HEK293T (cell line): Measurements from ENCODE around the gene PCSK2.

ENCODE experiments used
- CTCF ChIA-PET: fragments of 350-600 bp; formaldehyde crosslinking; extraction: SDS; loops from one replicate; lab custom pipeline; 2021; ENCODE audit warnings: antibody characterized with exemption, inconsistent platforms; lab: Yijun Ruan, JAX
- POLR2A ChIA-PET: fragments of 350-600 bp; formaldehyde crosslinking; extraction: SDS; loops from one replicate; lab custom pipeline; 2020; ENCODE audit warnings: antibody characterized with exemption, inconsistent platforms; lab: Yijun Ruan, JAX
- DNase-seq: peaks from one replicate; pipeline ENCODE4 v3.0.0; 2012; ENCODE audit warnings: mixed read lengths; ENCODE audit errors: extremely low spot score
- ARNT ChIP-seq: fragments of 450-650 bp; IDR thresholded peaks from 2 replicates; pipeline ENCODE4 v1.6.1; 2017; ENCODE audit warnings: mild to moderate bottlenecking
- BHLHE40 ChIP-seq: fragments of 450-650 bp; IDR thresholded peaks from 2 replicates; pipeline ENCODE4 v1.6.1; 2016; ENCODE audit warnings: mild to moderate bottlenecking, moderate library complexity, borderline replicate concordance
- CTBP1 ChIP-seq: fragments of 450-650 bp; IDR thresholded peaks from 2 replicates; pipeline ENCODE4 v1.6.1; 2016; ENCODE audit warnings: borderline replicate concordance
- ELF4 ChIP-seq: fragments of 450-650 bp; IDR thresholded peaks from 2 replicates; pipeline ENCODE4 v1.6.1; 2017; ENCODE audit warnings: antibody characterized with exemption
- FOXA1 ChIP-seq: fragments of 450-650 bp; IDR thresholded peaks from 2 replicates; pipeline ENCODE4 v1.6.1; 2016; ENCODE audit warnings: mild to moderate bottlenecking
- FOXK2 ChIP-seq: fragments of 450-650 bp; IDR thresholded peaks from 2 replicates; pipeline ENCODE4 v1.6.1; 2016; ENCODE audit warnings: mild to moderate bottlenecking
- FOXM1 ChIP-seq: fragments of 450-650 bp; IDR thresholded peaks from 2 replicates; pipeline ENCODE4 v1.6.1; 2017; ENCODE audit warnings: mild to moderate bottlenecking, borderline replicate concordance
- HDGF ChIP-seq: fragments of 450-650 bp; IDR thresholded peaks from 2 replicates; pipeline ENCODE4 v1.6.1; 2017; ENCODE audit warnings: antibody characterized with exemption, borderline replicate concordance
- L3MBTL2 ChIP-seq: fragments of 450-650 bp; conservative IDR thresholded peaks from 2 replicates; pipeline ENCODE4 v1.6.1; 2016; ENCODE audit warnings: mild to moderate bottlenecking
- LEF1 ChIP-seq: fragments of 450-650 bp; IDR thresholded peaks from 2 replicates; pipeline ENCODE4 v1.6.1; 2017; ENCODE audit warnings: mild to moderate bottlenecking, borderline replicate concordance
- NFRKB ChIP-seq: fragments of 450-650 bp; IDR thresholded peaks from 2 replicates; pipeline ENCODE4 v1.6.1; 2016; ENCODE audit warnings: mild to moderate bottlenecking, moderate library complexity
- SP1 ChIP-seq: fragments of 450-650 bp; IDR thresholded peaks from 2 replicates; pipeline ENCODE4 v1.6.1; 2017
- SUZ12 ChIP-seq: fragments of 450-650 bp; IDR thresholded peaks from 2 replicates; pipeline ENCODE4 v1.6.1; 2016; ENCODE audit warnings: mild to moderate bottlenecking
- TARDBP ChIP-seq: fragments of 450-650 bp; IDR thresholded peaks from 2 replicates; pipeline ENCODE4 v1.6.1; 2016
- ZNF384 ChIP-seq: fragments of 450-650 bp; IDR thresholded peaks from 2 replicates; pipeline ENCODE4 v1.6.1; 2016
- TF ChIP-seq, protein P1 (sequence below): fragments of 450-650 bp; IDR thresholded peaks from 2 replicates; pipeline ENCODE4 v1.6.1; 2016

Gene PCSK2

DNA sequence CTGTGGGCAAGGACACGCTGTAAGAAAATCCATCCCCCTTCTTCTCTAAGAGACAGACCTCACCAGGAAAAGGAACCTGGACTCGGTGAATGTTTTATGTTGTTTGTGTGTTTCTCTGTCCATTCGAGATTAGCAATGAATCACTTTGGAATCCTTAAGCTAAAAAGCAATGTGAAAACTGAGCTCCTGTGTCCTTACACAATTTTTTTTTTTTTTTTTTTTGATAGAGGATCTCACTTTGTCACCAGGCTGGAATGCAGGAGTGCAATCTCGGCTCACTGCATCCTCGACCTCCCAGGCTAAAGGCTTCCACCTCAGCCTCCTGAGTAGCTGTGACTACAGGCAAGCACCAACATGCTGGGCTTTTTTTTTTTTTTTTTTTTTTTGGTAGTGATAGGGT, 272.2 kb downstream of the PCSK2 start:
- no peak for TF ChIP-seq SP1
- DNase-seq = no peak
- ChIA-PET CTCF (no interaction called here), POLR2A (no interaction called here)

DNA sequence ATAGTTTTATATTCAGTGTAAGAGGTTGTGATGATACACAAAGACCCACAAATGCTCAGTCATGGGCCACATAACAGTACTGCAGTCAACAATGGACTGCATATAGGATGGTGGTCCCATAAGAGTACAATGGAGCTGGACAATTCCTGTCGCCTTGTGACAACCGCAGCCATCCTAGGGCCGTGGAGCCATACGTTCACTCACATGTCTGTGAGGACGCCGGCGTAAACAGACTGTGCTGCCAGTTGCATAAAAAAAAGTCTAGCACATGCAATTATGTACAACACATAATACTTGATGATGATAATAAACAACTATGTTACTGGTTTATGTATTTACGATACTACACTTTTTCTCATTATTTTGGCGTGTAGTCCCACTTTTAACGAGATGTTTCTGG, 273.4 kb downstream of the PCSK2 start:
- TF ChIP-seq NFRKB = no peak
- CTCF ChIA-PET = no interaction called here
- POLR2A ChIA-PET = no interaction called here
- no peak for DNase-seq

DNA sequence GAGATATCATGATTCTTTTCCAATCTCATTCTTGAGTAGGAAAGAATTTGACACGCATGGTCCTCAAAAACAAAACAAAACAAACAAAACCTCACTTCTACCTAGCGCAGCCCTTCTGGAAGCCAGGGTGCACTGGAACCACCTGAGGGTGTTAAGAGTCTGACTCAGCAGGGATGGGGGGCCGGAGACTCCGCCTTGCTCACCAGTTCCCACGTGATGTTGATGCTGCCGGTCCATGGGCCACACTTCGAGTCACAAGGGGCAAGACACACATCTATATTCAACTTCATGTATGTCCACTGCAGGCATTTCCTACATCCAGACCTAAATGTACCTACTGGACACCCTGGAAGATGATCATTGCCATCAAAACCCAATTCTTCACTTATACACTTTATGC, 274.0 kb downstream of the PCSK2 start:
- TF ChIP-seq SP1 = no peak
- TF ChIP-seq NFRKB = no peak
- no peak for TF ChIP-seq CTBP1
- no peak for TF ChIP-seq FOXA1
- no peak for TF ChIP-seq TARDBP
- no peak for TF ChIP-seq ZNF384
- no peak for TF ChIP-seq SUZ12
- no peak for TF ChIP-seq L3MBTL2
- no peak for TF ChIP-seq BHLHE40
- TF ChIP-seq FOXM1 = no peak
- no peak for TF ChIP-seq ARNT
- no peak for TF ChIP-seq LEF1
- TF ChIP-seq, protein P1, sequence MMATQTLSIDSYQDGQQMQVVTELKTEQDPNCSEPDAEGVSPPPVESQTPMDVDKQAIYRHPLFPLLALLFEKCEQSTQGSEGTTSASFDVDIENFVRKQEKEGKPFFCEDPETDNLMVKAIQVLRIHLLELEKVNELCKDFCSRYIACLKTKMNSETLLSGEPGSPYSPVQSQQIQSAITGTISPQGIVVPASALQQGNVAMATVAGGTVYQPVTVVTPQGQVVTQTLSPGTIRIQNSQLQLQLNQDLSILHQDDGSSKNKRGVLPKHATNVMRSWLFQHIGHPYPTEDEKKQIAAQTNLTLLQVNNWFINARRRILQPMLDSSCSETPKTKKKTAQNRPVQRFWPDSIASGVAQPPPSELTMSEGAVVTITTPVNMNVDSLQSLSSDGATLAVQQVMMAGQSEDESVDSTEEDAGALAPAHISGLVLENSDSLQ = no peak
- POLR2A ChIA-PET = no interaction called here
- CTCF ChIA-PET = no interaction called here
- DNase-seq = no peak

DNA sequence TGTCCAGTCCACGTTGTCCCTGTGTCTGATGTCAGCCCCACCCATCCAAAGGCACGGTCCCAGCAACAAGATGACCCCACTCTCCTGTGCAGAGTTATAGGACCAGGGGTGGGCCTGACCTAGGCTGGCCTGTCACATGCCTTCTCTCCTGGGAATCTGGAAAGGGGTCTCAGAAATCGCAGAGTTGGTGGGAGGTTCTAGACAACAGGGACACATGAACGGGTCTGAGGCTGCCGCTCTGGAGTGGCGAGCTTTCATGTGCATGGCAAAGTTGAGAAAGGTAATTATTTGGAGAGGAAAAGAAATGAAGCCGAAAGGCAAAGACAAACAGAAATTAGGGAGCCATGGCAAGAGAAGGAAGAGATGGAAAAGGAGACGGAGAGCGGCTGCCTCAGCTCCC, 274.9 kb downstream of the PCSK2 start:
- no peak for DNase-seq
- CTCF ChIA-PET = no interaction called here
- POLR2A ChIA-PET = no interaction called here
- TF ChIP-seq FOXM1 = no peak
- TF ChIP-seq ELF4 = no peak
- TF ChIP-seq FOXA1 = no peak
- no peak for TF ChIP-seq TARDBP
- TF ChIP-seq BHLHE40 = no peak
- TF ChIP-seq NFRKB = no peak
- no peak for TF ChIP-seq SP1
- no peak for TF ChIP-seq HDGF
- no peak for TF ChIP-seq SUZ12
- TF ChIP-seq, protein P1 = no peak
- no peak for TF ChIP-seq LEF1
- TF ChIP-seq ZNF384 = no peak
- TF ChIP-seq L3MBTL2 = no peak
- no peak for TF ChIP-seq CTBP1
- TF ChIP-seq FOXK2 = no peak
- TF ChIP-seq ARNT = no peak

DNA sequence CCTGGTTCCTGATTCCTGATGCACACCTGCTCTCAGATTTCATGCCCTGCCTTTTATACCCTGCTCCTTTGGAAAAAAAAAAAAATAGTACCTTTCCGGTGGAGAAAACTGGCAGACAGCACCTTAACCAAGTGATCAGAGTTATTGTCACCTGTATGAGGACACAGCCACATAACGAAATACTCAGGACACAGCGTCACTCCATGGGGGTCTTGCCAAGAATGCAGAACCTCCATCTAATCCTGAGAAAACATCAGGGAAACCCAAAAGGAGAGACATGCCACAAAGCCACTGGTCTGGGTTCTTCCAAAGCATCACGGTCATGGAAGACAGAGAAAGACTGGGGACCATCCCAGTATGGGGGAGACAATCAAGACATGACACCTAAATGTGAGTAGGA, 275.3 kb downstream of the PCSK2 start:
- ChIA-PET CTCF (no interaction called here), POLR2A (no interaction called here)
- DNase-seq = no peak
- TF ChIP-seq FOXA1 = no peak
- TF ChIP-seq ARNT = no peak
- TF ChIP-seq ELF4 = no peak
- TF ChIP-seq CTBP1 = no peak
- no peak for TF ChIP-seq FOXM1
- no peak for TF ChIP-seq NFRKB
- TF ChIP-seq LEF1 = no peak
- no peak for TF ChIP-seq BHLHE40
- no peak for TF ChIP-seq SUZ12
- TF ChIP-seq SP1 = no peak
- TF ChIP-seq TARDBP = no peak

DNA sequence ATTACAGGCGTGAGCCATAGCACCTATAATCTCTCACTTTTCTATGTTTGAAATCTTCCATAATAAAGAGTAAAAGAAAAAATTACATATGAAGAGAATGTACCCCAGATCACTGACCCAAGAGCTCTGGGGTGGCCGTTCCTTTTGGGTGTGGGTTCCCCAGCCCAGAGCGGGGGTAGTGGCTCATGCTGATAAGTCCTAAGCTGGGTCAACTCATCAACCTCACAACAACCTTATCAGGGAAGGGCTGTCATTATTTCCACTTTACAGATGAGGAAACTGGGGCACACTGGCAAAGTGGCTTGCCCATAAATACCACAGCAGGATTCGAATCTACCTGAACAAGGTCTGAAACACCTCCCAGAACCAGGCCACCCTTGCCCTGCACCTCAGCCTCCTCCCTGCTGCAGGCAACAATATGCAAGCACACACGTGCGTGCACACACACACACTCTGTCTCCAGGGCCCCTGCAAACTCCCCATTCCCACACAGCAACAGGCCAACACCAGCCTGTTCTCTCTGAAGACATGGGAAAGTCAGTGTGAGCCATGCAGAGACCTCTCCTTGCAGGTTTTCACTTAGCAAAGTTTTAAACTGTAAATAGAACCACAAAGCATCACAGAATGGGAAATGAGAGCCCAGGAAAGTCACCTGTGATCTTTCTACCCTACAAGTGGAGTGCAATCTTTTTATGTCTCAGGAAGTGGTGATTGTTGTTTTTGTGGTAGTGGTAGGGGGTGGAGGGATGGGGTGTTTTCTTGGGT, 276.6 kb downstream of the PCSK2 start:
- ChIA-PET CTCF (no interaction called here), POLR2A (no interaction called here)
- no peak for DNase-seq
- TF ChIP-seq ELF4 (no peak), HDGF (no peak), FOXK2 (no peak), BHLHE40 (no peak), ZNF384 (no peak), L3MBTL2 (no peak), LEF1 (no peak), FOXM1 (no peak), SUZ12 (no peak), CTBP1 (no peak), NFRKB (no peak), TARDBP (no peak)
- TF ChIP-seq, protein P1 = no peak
